Naive thymus-derived CD4-positive, alpha-beta T cell (primary cell): ENCODE data around the gene CNNM1. TPM values are rescaled to one million over a fixed set of nuclear protein-coding genes. Genes with fewer than 3 reads are reported as not detected.

Experiments used
- ATAC-seq: fragments of 150-1000 bp; cut with Tn5 transposase; 2 replicates; pipeline ENCODE4 v1.10.0; 2021; ENCODE audit warnings: mild to moderate bottlenecking, moderate library complexity
- CTCF ChIA-PET: fragments of 350-600 bp; sonication (Branson Sonifier 250); formaldehyde crosslinking; loops from one replicate; lab custom pipeline; 2021; ENCODE audit warnings: antibody characterized with exemption; lab: Charles Lee
- POLR2A ChIA-PET: fragments of 350-600 bp; sonication (Branson Sonifier 250); formaldehyde crosslinking; loops from one replicate; lab custom pipeline; 2021; ENCODE audit warnings: antibody characterized with exemption, inconsistent platforms; lab: Charles Lee
- DNase-seq, 9 donors: peaks; one replicate each; pipeline versions ENCODE4 v3.0.0 to v3.0.0-alpha.2; 2020 to 2022; ENCODE audit warnings: mixed read lengths in 1 of 9
- H3K27ac ChIP-seq: one replicate; pipeline ENCODE4 v1.7.0; 2013; ENCODE audit warnings: mild to moderate bottlenecking, low read depth, low read length, moderate library complexity
- H3K27me3 ChIP-seq, 2 donors: one replicate each; pipeline ENCODE4 v1.7.0; 2013; ENCODE audit warnings: low read length in 2 of 2, mild to moderate bottlenecking in 2 of 2, moderate library complexity in 2 of 2; ENCODE audit not compliant: control insufficient read depth in 2 of 2, insufficient read depth in 2 of 2
- H3K36me3 ChIP-seq, 3 experiments: 1 replicate in 2 of 3; 2 replicates in 1 of 3; pipeline ENCODE4 v1.7.0; 2013; ENCODE audit warnings: low read length in 3 of 3, mild to moderate bottlenecking in 3 of 3, moderate library complexity in 1 of 3; ENCODE audit not compliant: insufficient read depth in 3 of 3, control insufficient read depth in 2 of 3
- H3K4me1 ChIP-seq, 2 donors: one replicate each; pipeline ENCODE4 v1.7.0; 2013; ENCODE audit warnings: low read length in 2 of 2, mild to moderate bottlenecking in 2 of 2, moderate library complexity in 1 of 2; ENCODE audit not compliant: control insufficient read depth in 2 of 2, insufficient read depth in 2 of 2
- H3K4me3 ChIP-seq: 2 replicates; pipeline ENCODE4 v1.7.0; 2013; ENCODE audit warnings: mild to moderate bottlenecking, low read length
- H3K9me3 ChIP-seq, 3 experiments: 1 replicate in 2 of 3; 2 replicates in 1 of 3; pipeline ENCODE4 v1.7.0; 2013; ENCODE audit warnings: low read length in 3 of 3; ENCODE audit not compliant: control insufficient read depth in 2 of 3
- H3K27ac Mint-ChIP-seq, 9 donors: one replicate each; pipeline ENCODE4 v1.8.0; 2020 to 2022; ENCODE audit warnings: mixed read lengths in 9 of 9, mild to moderate bottlenecking in 8 of 9, moderate library complexity in 5 of 9, inconsistent platforms in 2 of 9
- H3K27me3 Mint-ChIP-seq, 5 donors: one replicate each; pipeline ENCODE4 v1.8.0; 2021 to 2022; ENCODE audit warnings: mixed read lengths in 5 of 5, mild to moderate bottlenecking in 1 of 5
- H3K36me3 Mint-ChIP-seq, 5 donors: one replicate each; pipeline ENCODE4 v1.8.0; 2020 to 2022; ENCODE audit warnings: mixed read lengths in 5 of 5, mild to moderate bottlenecking in 3 of 5, inconsistent platforms in 1 of 5
- H3K4me1 Mint-ChIP-seq, 7 donors: one replicate each; pipeline ENCODE4 v1.8.0; 2020 to 2022; ENCODE audit warnings: mixed read lengths in 7 of 7, mild to moderate bottlenecking in 3 of 7, inconsistent platforms in 1 of 7
- H3K4me3 Mint-ChIP-seq, 10 donors: one replicate each; pipeline ENCODE4 v1.8.0; 2020 to 2022; ENCODE audit warnings: mild to moderate bottlenecking in 10 of 10, mixed read lengths in 10 of 10, moderate library complexity in 6 of 10, inconsistent platforms in 2 of 10
- H3K9me3 Mint-ChIP-seq, 11 donors: one replicate each; pipeline ENCODE4 v1.8.0; 2020 to 2022; ENCODE audit warnings: mixed read lengths in 11 of 11, mild to moderate bottlenecking in 4 of 11, inconsistent platforms in 1 of 11, moderate library complexity in 1 of 11
- intact Hi-C, 2 donors: fragments of 100-400 bp; cut with micrococcal nuclease; formaldehyde crosslinking; loops; one replicate each; pipeline ENCODE4 v1.15.1; 2023
- polyA plus RNA-seq, 2 donors: library from polyadenylated mRNA; unstranded; fragments of 300-500 nt; fragmentation: Illumina TruSeq; gene quantifications; one replicate each; pipeline ENCODE4 v1.2.3, GENCODE V29; 2021
- total RNA-seq, 6 experiments: library from RNA in 5 of 6; stranded (reverse) in 5 of 6; gene quantifications; 1 replicate in 5 of 6; 2 replicates in 1 of 6; pipeline ENCODE4 v1.2.3 and lab custom pipeline; 2021 to 2026

The CNNM1 gene
- total and polyA plus RNA-seq, 7 experiments from 2014 or later: 0.12 to 1.9 (median 0.30) TPM

DNA sequence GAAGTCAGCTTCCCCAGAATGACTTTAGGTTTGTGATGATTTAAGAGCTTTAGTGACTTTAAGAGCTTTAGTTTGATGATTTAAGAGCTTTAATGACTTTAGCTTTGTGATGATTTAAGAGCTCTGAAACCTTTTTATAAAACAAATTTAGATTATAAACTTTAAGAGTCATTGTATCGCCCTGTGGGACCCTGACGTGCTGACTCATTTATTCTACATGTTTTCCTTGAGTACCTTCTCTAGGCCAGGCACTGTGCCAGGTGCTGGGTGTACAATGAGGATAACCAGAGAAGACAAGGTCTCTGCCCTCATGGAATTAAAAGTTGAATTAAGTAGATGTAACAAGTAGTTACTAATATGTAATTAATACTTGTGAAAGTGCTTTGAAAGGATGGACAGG is 45.4 kb downstream of the CNNM1 start:
- Histone ChIP-seq H3K36me3 (no peaks in the 10 kb centered on the region), H3K4me3 (no peak overlapping the region), H3K27ac (no peak overlapping the region), H3K27me3 (no peaks in the 10 kb centered on the region), H3K9me3 (no peaks in the 10 kb centered on the region), H3K4me1 (no peaks in the 10 kb centered on the region)
- no peak for DNase-seq
- H3K27me3 Mint-ChIP-seq: peaks cover 4 to 70% (median 19%) of the 10 kb centered on the region in 5 donors
- no peaks in the 10 kb centered on the region for H3K36me3 Mint-ChIP-seq
- no peaks in the 10 kb centered on the region for H3K9me3 Mint-ChIP-seq
- peaks cover 0 to 10% (median 5%) of the 10 kb centered on the region in 7 donors for H3K4me1 Mint-ChIP-seq
- POLR2A ChIA-PET: no interaction called here
- H3K27ac Mint-ChIP-seq: no peak overlapping the region
- intact Hi-C loops: no loop called here
- ATAC-seq: no peak
- CTCF ChIA-PET: no interaction called here
- no peak overlapping the region for H3K4me3 Mint-ChIP-seq

DNA sequence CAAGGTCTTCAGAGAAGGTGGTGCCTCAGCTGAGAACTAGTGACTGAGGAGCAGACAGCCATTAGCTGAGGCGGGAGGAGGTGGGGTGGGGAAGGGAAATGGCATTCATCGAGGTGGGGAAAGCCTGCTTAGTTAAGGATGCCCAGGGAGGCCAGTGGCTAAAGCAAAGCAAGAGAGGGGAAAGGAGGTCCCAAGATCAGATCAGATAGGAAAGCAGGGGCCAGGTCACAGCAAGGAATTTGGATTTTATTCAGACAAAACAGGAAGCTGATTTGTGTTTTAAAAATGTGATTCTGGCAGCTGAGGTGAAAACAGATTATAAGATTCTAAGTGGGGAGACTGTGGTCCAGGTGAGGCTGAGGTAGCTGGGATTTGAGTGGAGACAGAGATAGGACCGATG is 45.8 kb downstream of the CNNM1 start:
- H3K4me3 ChIP-seq: no peak overlapping the region
- POLR2A ChIA-PET: no interaction called here
- H3K36me3 ChIP-seq: no peaks in the 10 kb centered on the region
- intact Hi-C loops: no loop called here
- no peaks in the 10 kb centered on the region for H3K4me1 ChIP-seq
- H3K9me3 ChIP-seq: no peaks in the 10 kb centered on the region
- Mint-ChIP-seq H3K4me1 (peaks cover 0 to 10% (median 5%) of the 10 kb centered on the region in 7 donors), H3K27me3 (peaks cover 0 to 66% (median 19%) of the 10 kb centered on the region in 5 donors), H3K27ac (no peak overlapping the region), H3K9me3 (no peaks in the 10 kb centered on the region), H3K36me3 (no peaks in the 10 kb centered on the region), H3K4me3 (no peak overlapping the region)
- DNase-seq (no peak), ATAC-seq (no peak)
- H3K27ac ChIP-seq: no peak overlapping the region
- H3K27me3 ChIP-seq: no peaks in the 10 kb centered on the region
- CTCF ChIA-PET: no interaction called here

DNA sequence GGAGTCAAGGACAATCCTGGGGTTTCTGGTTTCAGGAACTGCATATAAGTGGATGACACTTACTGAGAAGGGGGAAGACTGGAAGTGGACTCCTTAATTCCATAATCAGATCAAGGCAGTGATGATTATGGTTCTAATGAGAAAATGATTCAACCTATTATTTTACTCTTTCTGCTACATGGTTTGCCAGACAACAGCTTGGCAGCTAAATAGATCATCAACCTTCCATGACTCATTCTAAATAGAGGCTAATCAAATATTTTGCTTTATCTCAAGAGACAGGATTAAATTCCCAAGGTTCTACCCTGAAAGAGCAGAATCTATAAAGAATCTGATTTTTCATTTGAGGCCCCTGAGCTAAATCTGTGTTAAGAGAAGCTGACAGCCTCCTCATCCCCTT is 46.3 kb downstream of the CNNM1 start:
- H3K27me3 Mint-ChIP-seq: peaks cover 0 to 62% (median 19%) of the 10 kb centered on the region in 5 donors

DNA sequence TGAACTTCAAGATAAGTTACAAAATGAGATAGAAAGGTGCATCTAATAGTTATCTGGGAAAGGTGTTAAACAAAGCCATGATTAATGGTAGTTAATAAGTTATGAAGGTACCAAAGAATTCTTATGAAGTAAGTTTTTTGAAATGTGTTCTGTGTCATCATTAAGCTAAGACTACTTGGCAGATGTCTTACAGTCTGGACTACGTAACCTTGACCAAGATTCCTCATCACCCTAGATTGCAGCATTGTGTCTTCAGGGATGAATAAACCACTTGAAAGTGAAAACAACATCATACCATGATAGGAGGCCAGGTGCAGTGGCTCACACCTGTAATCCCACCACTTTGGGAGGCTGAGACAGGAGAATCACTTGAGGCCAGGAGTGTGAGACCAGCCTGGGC is 53.0 kb downstream of the CNNM1 start:
- no peaks in the 10 kb centered on the region for H3K9me3 ChIP-seq
- DNase-seq: no peak
- Mint-ChIP-seq H3K36me3 (no peaks in the 10 kb centered on the region), H3K27me3 (peaks cover 0 to 16% (median 4%) of the 10 kb centered on the region in 5 donors), H3K27ac (no peak overlapping the region), H3K4me1 (no peaks in the 10 kb centered on the region), H3K9me3 (no peaks in the 10 kb centered on the region), H3K4me3 (no peak overlapping the region)
- H3K27ac ChIP-seq: no peak overlapping the region
- H3K27me3 ChIP-seq: no peaks in the 10 kb centered on the region
- no peaks in the 10 kb centered on the region for H3K36me3 ChIP-seq
- H3K4me3 ChIP-seq: no peak overlapping the region
- ATAC-seq: no peak
- H3K4me1 ChIP-seq: no peaks in the 10 kb centered on the region
- intact Hi-C loops: no loop called here
- CTCF ChIA-PET: no interaction called here
- POLR2A ChIA-PET: no interaction called here

More for the DNA sequence above, 46.3 kb downstream of the CNNM1 start:
- ATAC-seq (no peak), DNase-seq (no peak)
- no peaks in the 10 kb centered on the region for H3K36me3 Mint-ChIP-seq
- H3K27me3 ChIP-seq: no peaks in the 10 kb centered on the region
- H3K4me1 ChIP-seq: no peaks in the 10 kb centered on the region
- POLR2A ChIA-PET: no interaction called here
- intact Hi-C loops: no loop called here
- no peaks in the 10 kb centered on the region for H3K9me3 Mint-ChIP-seq
- H3K4me1 Mint-ChIP-seq: peaks cover 0 to 10% (median 5%) of the 10 kb centered on the region in 7 donors
- H3K27ac ChIP-seq: no peak overlapping the region
- H3K36me3 ChIP-seq: no peaks in the 10 kb centered on the region
- H3K9me3 ChIP-seq: no peaks in the 10 kb centered on the region
- no peak overlapping the region for H3K4me3 ChIP-seq
- no peak overlapping the region for H3K4me3 Mint-ChIP-seq
- CTCF ChIA-PET: interaction anchor here (0.6 kb wide), 1 partner anchor 11 kb away, joined by 7 read pairs; no protein-coding TSS in a partner anchor
- no peak overlapping the region for H3K27ac Mint-ChIP-seq

DNA sequence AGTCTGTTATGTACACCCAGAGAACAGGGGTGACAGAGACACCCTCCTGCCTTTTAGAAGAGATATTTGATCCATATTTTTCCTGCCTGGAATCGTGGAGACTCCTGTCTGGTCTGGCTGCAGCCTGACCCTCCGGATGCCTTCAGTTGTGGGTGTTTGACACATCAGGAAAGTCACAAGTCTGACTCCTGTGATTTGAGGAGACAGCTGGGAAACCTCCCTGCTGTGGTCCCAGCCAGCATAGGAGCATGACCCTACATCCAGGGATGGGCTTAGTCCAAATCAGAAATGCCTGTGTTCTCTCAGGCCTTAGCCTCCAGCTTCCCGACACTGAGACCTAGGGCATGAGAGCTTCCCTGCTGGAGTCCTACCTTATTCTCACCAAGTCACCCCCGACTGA is 57.9 kb downstream of the CNNM1 start:
- H3K27me3 Mint-ChIP-seq: peaks cover 0 to 11% (median under 1%) of the 10 kb centered on the region in 5 donors
- no peaks in the 10 kb centered on the region for H3K9me3 ChIP-seq
- intact Hi-C loops: no loop called here
- POLR2A ChIA-PET: no interaction called here
- H3K4me1 ChIP-seq: no peaks in the 10 kb centered on the region
- no peaks in the 10 kb centered on the region for H3K36me3 Mint-ChIP-seq
- no peaks in the 10 kb centered on the region for H3K36me3 ChIP-seq
- H3K4me3 Mint-ChIP-seq: no peak overlapping the region
- H3K4me3 ChIP-seq: no peak overlapping the region
- no peak for ATAC-seq
- no peaks in the 10 kb centered on the region for H3K4me1 Mint-ChIP-seq
- H3K27me3 ChIP-seq: no peaks in the 10 kb centered on the region
- DNase-seq: no peak
- CTCF ChIA-PET: no interaction called here
- no peak overlapping the region for H3K27ac ChIP-seq
- H3K9me3 Mint-ChIP-seq: no peaks in the 10 kb centered on the region
- no peak overlapping the region for H3K27ac Mint-ChIP-seq

DNA sequence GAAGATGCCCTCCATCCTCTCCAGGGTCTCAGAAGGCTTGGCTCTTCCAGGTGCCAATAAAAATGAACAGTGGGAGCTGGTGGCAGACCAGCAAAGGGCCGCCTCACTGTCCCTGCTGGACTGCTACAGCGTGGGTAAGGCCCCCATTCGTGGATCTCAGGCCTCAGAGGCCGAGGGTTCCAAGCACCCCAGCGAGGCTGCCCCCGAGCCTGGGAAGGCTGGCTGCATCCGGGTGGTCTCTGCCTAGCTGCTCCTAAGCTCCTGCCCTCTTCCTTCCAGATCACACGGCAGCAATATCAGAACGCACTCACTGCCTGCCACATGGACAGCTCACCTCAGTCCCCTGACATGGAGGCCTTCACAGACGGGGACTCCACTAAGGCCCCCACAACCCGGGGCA is 58.4 kb downstream of the CNNM1 start:
- no peaks in the 10 kb centered on the region for H3K36me3 ChIP-seq
- Mint-ChIP-seq H3K27me3 (peaks cover 0 to 11% (median 0%) of the 10 kb centered on the region in 5 donors), H3K36me3 (no peaks in the 10 kb centered on the region), H3K9me3 (no peaks in the 10 kb centered on the region), H3K27ac (no peak overlapping the region), H3K4me3 (no peak overlapping the region), H3K4me1 (peaks cover 0 to 2% (median 0%) of the 10 kb centered on the region in 7 donors)
- H3K27ac ChIP-seq: no peak overlapping the region
- no peaks in the 10 kb centered on the region for H3K27me3 ChIP-seq
- H3K4me1 ChIP-seq: no peaks in the 10 kb centered on the region
- no peak for ATAC-seq
- H3K9me3 ChIP-seq: no peaks in the 10 kb centered on the region
- DNase-seq: no peak
- ChIA-PET CTCF (no interaction called here), POLR2A (no interaction called here)
- intact Hi-C loops: no loop called here
- H3K4me3 ChIP-seq: no peak overlapping the region

DNA sequence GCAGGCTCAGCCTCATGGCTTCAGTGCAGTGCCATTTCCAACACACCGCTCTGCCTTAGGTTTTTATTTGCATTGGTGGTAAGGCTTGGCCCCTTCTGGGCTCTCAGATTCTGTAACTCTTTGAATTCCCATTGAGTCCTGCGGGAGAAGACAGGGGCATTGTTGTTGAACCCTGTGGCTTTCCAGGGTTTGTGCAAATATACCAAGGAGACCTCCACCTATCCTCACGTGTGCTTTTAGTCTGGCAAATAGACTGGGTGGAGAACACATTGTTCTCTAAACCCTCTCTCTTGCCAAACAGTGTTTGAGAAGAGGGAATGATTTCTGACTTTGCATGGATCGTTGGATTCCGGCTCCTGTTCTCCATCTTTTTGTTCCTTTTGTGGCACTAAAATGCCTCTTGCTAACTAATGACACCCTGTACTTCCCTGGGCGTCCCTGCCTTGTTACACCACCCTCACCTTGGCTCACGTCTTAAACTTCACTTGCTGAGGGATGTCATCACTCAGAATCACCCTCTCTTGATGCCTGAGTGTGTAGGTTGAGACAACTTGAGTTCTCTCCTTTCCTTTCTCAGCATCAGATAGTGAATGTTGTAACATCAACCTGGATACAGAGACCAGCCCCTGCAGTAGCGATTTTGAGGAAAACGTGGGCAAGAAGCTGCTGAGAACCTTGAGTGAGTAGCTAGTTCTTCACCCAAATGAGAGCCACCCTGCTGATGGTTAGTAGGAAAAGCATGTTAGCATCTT is 60.7 kb downstream of the CNNM1 start:
- peaks cover 0 to 11% (median 0%) of the 10 kb centered on the region in 5 donors for H3K27me3 Mint-ChIP-seq
- peaks cover 0 to 8% (median 1%) of the 10 kb centered on the region in 7 donors for H3K4me1 Mint-ChIP-seq
- no peak overlapping the region for H3K27ac Mint-ChIP-seq
- H3K36me3 Mint-ChIP-seq: no peaks in the 10 kb centered on the region
- Histone ChIP-seq H3K9me3 (no peaks in the 10 kb centered on the region), H3K4me1 (no peaks in the 10 kb centered on the region), H3K36me3 (no peaks in the 10 kb centered on the region), H3K4me3 (no peak overlapping the region), H3K27me3 (no peaks in the 10 kb centered on the region), H3K27ac (no peak overlapping the region)
- no peak for ATAC-seq
- no peak for DNase-seq
- intact Hi-C loops: no loop called here
- ChIA-PET POLR2A (no interaction called here), CTCF (no interaction called here)
- no peak overlapping the region for H3K4me3 Mint-ChIP-seq
- H3K9me3 Mint-ChIP-seq: no peaks in the 10 kb centered on the region
